GM06990 (cell line): ENCODE results near the gene LITAF.

Experiments
- DNase-seq: peaks from one replicate; pipeline ENCODE4 v3.0.0-alpha.2; 2011; ENCODE audit not compliant: insufficient read length; ENCODE audit errors: extremely low read depth
- H3K27me3 ChIP-seq: replicated peaks from 2 replicates; pipeline ENCODE4 v1.6.0; 2011; ENCODE audit warnings: low read length; ENCODE audit not compliant: control insufficient read depth, insufficient read depth
- H3K36me3 ChIP-seq: 2 replicates; pipeline ENCODE4 v1.5.1; 2011; ENCODE audit warnings: low read length; ENCODE audit not compliant: control insufficient read depth, insufficient read depth
- H3K4me3 ChIP-seq: replicated peaks from 2 replicates; pipeline ENCODE4 v1.5.1; 2011; ENCODE audit warnings: low read depth, mild to moderate bottlenecking, control low read depth, low read length
- CTCF ChIP-seq: IDR thresholded peaks from 2 replicates; pipeline ENCODE4 v1.5.1; 2011; ENCODE audit warnings: low read length, control low read depth, mild to moderate bottlenecking, inconsistent platforms; ENCODE audit not compliant: insufficient read depth, poor library complexity, severe bottlenecking

Gene LITAF

GRCh38 chr16:11536104-11536866, 50.4 kb downstream of the LITAF start:
- Histone ChIP-seq H3K4me3 (no peak overlapping the region), H3K27me3 (no peaks in the 10 kb centered on the region), H3K36me3 (no peaks in the 10 kb centered on the region)
- DNase-seq = no peak
- no peak for TF ChIP-seq CTCF

GRCh38 chr16:11535494-11535893, 51.2 kb downstream of the LITAF start:
- TF ChIP-seq CTCF = no peak
- no peak for DNase-seq

DNA sequence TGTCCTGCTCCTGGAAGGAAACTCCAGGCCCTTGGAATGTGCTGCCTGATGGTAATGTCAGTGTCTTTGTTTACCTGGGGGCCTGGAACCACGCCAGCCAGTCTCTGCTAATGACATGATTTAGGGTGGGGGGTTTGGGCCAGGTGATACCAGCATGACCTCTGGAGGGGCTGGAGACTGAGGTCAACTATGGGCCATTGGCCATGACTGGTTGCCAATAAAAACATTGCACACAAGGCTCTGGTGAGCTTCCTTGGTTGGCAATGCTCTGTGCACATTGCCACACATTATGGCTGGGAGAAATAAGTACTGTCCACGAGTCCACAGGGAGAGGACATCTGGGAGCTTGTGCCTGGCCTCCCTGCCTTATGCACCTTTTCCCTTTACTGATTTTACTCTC, 52.5 kb downstream of the LITAF start:
- H3K27me3 ChIP-seq = no peaks in the 10 kb centered on the region
- H3K4me3 ChIP-seq = no peak overlapping the region
- DNase-seq = no peak
- no peak for TF ChIP-seq CTCF
- H3K36me3 ChIP-seq = no peaks in the 10 kb centered on the region

More at GRCh38 chr16:11535494-11535893, 51.2 kb downstream of the LITAF start:
- Histone ChIP-seq H3K4me3 (no peak overlapping the region), H3K36me3 (no peaks in the 10 kb centered on the region), H3K27me3 (no peaks in the 10 kb centered on the region)

- H3K36me3 ChIP-seq = no peaks in the 10 kb centered on the region
- no peak for TF ChIP-seq CTCF
- H3K4me3 ChIP-seq = no peak overlapping the region
- DNase-seq = no peak
- no peaks in the 10 kb centered on the region for H3K27me3 ChIP-seq
Measured at GRCh38 chr16:11533588-11533987, 53.1 kb downstream of the LITAF start.

DNA sequence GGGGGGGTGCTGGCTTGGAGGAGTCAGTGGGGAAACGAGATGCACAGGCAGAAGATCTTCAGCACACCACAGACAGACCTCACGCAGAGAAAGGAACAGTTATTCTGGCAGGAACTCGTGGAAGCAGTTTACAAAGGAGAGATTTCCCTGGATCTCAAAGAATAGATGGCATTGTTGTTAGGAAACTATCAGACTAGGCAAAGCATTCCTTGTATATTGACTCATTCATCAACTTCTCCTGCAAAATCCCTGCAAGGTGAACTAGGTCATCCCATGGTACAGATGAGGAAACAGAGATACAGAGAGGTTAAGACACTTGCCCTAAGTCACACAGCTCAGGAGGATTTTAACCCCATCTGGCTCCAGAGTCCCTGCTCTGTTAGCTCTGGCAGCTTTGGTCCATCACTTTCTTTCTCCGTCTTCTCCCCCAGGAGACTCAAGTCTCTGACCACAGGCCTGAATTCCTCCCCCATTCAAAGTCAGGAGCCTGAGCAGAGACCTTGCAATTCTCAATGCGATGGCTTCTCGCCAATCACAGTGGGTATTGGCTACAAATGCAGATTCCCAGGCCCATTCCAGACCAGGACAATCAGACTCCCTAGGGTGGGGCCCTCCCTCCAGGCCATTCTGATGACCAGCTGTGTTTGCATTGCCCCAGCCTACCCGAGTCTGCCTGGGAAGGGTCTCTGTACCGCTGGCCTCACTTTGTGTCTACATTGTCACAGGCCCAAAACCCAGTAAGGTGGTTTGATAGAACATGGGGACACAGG, 56.4 kb downstream of the LITAF start:
- Histone ChIP-seq H3K4me3 (no peak overlapping the region), H3K36me3 (no peaks in the 10 kb centered on the region), H3K27me3 (no peaks in the 10 kb centered on the region; the same call in 1 of the 2 replicates)
- DNase-seq = no peak
- TF ChIP-seq CTCF = no peak
